Trophoblast cell (in vitro differentiated cells and primary cell): ENCODE results near the gene SLC12A8.

ENCODE experiments used
- DNase-seq, 2 donors: peaks; one replicate each; pipeline ENCODE4 v3.0.0-alpha.2; 2016
- H2AFZ ChIP-seq: 2 replicates; pipeline ENCODE4 v1.6.1; 2013; ENCODE audit warnings: low read length, moderate library complexity, mild to moderate bottlenecking; ENCODE audit not compliant: insufficient read depth, poor library complexity
- H2AK5ac ChIP-seq: 2 replicates; pipeline ENCODE4 v1.6.1; 2013; ENCODE audit warnings: mild to moderate bottlenecking, low read length
- H2BK120ac ChIP-seq: 2 replicates; pipeline ENCODE4 v1.6.1; 2013; ENCODE audit warnings: low read length, mild to moderate bottlenecking, moderate library complexity; ENCODE audit not compliant: insufficient read depth, poor library complexity
- H2BK12ac ChIP-seq: 2 replicates; pipeline ENCODE4 v1.6.1; 2013; ENCODE audit warnings: mild to moderate bottlenecking, low read length, moderate library complexity
- H2BK5ac ChIP-seq: 2 replicates; pipeline ENCODE4 v1.6.1; 2013; ENCODE audit warnings: low read length, low read depth, moderate library complexity, mild to moderate bottlenecking; ENCODE audit not compliant: poor library complexity
- H3K14ac ChIP-seq: 2 replicates; pipeline ENCODE4 v1.6.1; 2013; ENCODE audit warnings: mild to moderate bottlenecking, low read length
- H3K18ac ChIP-seq: 2 replicates; pipeline ENCODE4 v1.6.1; 2013; ENCODE audit warnings: mild to moderate bottlenecking, low read length
- H3K23ac ChIP-seq: 2 replicates; pipeline ENCODE4 v1.6.1; 2013; ENCODE audit warnings: low read length
- H3K27ac ChIP-seq: 2 replicates; pipeline ENCODE4 v1.5.1; 2013; ENCODE audit warnings: low read depth, mild to moderate bottlenecking, inconsistent platforms, low read length, moderate library complexity
- H3K27me3 ChIP-seq: 2 replicates; pipeline ENCODE4 v1.6.1; 2013; ENCODE audit warnings: inconsistent platforms, mild to moderate bottlenecking, low read length, moderate library complexity; ENCODE audit not compliant: insufficient read depth
- H3K36me3 ChIP-seq, 2 experiments: 1 replicate in 1 of 2; 2 replicates in 1 of 2; pipeline ENCODE4 v1.6.1; 2013; ENCODE audit warnings: low read length in 2 of 2, mild to moderate bottlenecking in 2 of 2, moderate library complexity in 1 of 2; ENCODE audit not compliant: insufficient read depth in 2 of 2, control insufficient read depth in 1 of 2
- H3K4ac ChIP-seq: 2 replicates; pipeline ENCODE4 v1.6.1; 2013; ENCODE audit warnings: low read depth, mild to moderate bottlenecking, low read length, moderate library complexity
- H3K4me1 ChIP-seq, 2 experiments: 1 replicate in 1 of 2; 2 replicates in 1 of 2; pipeline ENCODE4 v1.6.1; 2013; ENCODE audit warnings: low read length in 2 of 2, mild to moderate bottlenecking in 2 of 2, moderate library complexity in 1 of 2; ENCODE audit not compliant: insufficient read depth in 2 of 2, control insufficient read depth in 1 of 2
- H3K4me2 ChIP-seq: 2 replicates; pipeline ENCODE4 v1.6.1; 2013; ENCODE audit warnings: inconsistent platforms, mild to moderate bottlenecking, low read length, moderate library complexity
- H3K4me3 ChIP-seq: 2 replicates; pipeline ENCODE4 v1.5.1; 2013; ENCODE audit warnings: mild to moderate bottlenecking, low read depth, low read length, inconsistent platforms
- H3K79me1 ChIP-seq: one replicate; pipeline ENCODE4 v1.6.1; 2013; ENCODE audit warnings: low read length
- H3K79me2 ChIP-seq: 2 replicates; pipeline ENCODE4 v1.6.1; 2013; ENCODE audit warnings: low read length, mild to moderate bottlenecking; ENCODE audit not compliant: control insufficient read depth, insufficient read depth, poor library complexity
- H3K9ac ChIP-seq: 2 replicates; pipeline ENCODE4 v1.6.1; 2013; ENCODE audit warnings: mild to moderate bottlenecking, low read length
- H3K9me3 ChIP-seq: 2 replicates; pipeline ENCODE4 v1.6.1; 2013; ENCODE audit warnings: low read depth, mild to moderate bottlenecking, control low read depth, inconsistent platforms, low read length; ENCODE audit not compliant: insufficient read depth
- H4K12ac ChIP-seq: 2 replicates; pipeline ENCODE4 v1.6.1; 2013; ENCODE audit warnings: low read depth, mild to moderate bottlenecking, low read length, moderate library complexity
- H4K8ac ChIP-seq: 2 replicates; pipeline ENCODE4 v1.6.1; 2013; ENCODE audit warnings: low read depth, mild to moderate bottlenecking, low read length, moderate library complexity
- H4K91ac ChIP-seq: one replicate; pipeline ENCODE4 v1.6.1; 2013; ENCODE audit warnings: low read depth, mild to moderate bottlenecking, low read length, moderate library complexity
- WGBS: extraction: QIAGEN DNeasy Blood & Tissue Kit; methylation state at CpG from one replicate; pipeline ENCODE4 v1.1.7; 2013; ENCODE audit warnings: missing lambda C conversion rate; ENCODE audit not compliant: insufficient read length, insufficient coverage; ENCODE audit errors: extremely low coverage; 5-methylcytosine and 5-hydroxymethylcytosine counted together

SLC12A8 gene

DNA sequence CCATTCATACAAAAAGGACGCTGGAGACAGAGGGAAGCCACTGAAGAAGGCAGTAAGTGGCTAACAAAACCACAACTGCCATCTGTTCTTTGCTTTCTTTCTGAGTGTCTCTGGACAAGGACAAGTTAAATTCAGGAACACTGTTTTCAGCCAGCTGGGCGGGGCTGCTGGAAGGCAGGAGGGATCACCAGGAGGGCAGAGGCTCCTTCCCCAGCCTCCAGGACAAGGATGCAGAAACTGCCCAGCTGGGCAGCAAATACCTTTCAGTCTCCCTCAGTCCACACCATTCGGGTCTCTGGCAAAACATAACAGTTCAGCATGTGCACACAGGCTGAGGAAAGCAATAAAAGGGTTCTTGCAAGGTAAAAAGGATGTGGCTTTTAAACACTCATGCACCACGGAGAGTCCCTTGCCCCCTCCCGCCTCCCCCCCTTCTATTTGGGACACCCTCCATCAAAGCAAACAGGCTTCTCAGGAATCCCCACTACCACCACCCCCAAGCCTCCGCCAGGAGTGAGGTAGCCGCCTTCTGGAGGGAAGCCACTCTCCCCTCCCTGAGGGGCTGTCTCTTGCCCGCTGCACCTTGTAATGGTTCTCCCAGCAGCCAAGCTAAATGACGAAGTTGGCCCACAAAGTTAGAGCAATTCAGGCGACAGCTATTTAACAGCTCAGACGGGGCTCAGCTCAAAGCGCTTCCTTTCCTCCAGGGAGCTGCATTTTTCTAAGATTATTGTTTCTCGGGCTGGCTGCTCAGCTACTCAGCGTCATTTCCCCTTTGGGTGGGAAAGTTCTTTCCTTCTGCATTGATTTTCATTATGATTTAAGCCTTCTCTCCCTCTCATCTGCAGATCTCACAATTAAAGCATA lies 160.6 kb downstream of the SLC12A8 start:
- Histone ChIP-seq H3K79me1 (no peaks in the 10 kb centered on the region), H4K91ac (no peak overlapping the region), H3K4me1 (peaks cover 25 to 26% of the 10 kb centered on the region in 2 experiments), H2BK120ac (no peak overlapping the region), H3K4me3 (no peak overlapping the region), H2BK12ac (no peak overlapping the region), H3K23ac (no peak overlapping the region), H3K4me2 (peak overlapping the region; percentile 29), H4K8ac (no peak overlapping the region), H2AK5ac (no peak overlapping the region), H3K79me2 (peaks cover 6% of the 10 kb centered on the region), H3K18ac (peak overlapping the region; percentile 19), H3K14ac (no peak overlapping the region), H3K27ac (peak overlapping the region; percentile 38), H3K9ac (no peak overlapping the region), H3K9me3 (no peaks in the 10 kb centered on the region), H4K12ac (no peak overlapping the region), H3K36me3 (peaks cover 3 to 10% of the 10 kb centered on the region in 2 experiments), H2BK5ac (no peak overlapping the region), H3K27me3 (no peaks in the 10 kb centered on the region), H3K4ac (peak overlapping the region; percentile 18), H2AFZ (no peak overlapping the region)
- WGBS, result no CpG with 5 or more reads among the region's 14 CpGs
- peak; percentile 44 to 61 for DNase-seq

DNA sequence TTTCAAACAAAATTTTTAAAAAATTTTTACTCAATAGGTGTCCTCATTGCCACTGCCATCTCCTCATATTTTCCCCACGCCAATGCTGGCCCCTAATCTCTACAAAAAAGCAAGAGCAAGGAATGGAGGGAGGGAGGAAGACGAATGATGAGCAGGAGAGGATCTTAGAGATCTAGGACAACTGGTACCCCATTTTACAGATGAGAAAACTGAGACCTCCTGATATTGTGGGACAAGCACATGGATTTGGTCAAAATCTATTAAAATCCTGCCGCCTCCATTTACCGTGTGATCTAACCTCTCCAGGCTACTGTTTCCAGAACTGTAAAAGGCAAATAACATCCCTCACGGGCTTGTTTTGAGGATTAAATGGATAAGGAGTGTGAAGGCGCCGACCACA lies 161.3 kb downstream of the SLC12A8 start:
- DNase-seq, result no peak
- no peak overlapping the region for H2AK5ac ChIP-seq
- H4K91ac ChIP-seq, result no peak overlapping the region
- no CpG with 5 or more reads among the region's 7 CpGs for WGBS
- H3K23ac ChIP-seq, result no peak overlapping the region
- no peak overlapping the region for H4K8ac ChIP-seq
- no peak overlapping the region for H3K14ac ChIP-seq
- H3K4me3 ChIP-seq, result no peak overlapping the region
- H4K12ac ChIP-seq, result no peak overlapping the region
- no peak overlapping the region for H2BK120ac ChIP-seq
- H3K4me2 ChIP-seq, result no peak overlapping the region
- H3K4ac ChIP-seq, result peak overlapping the region; percentile 18
- peaks cover 3 to 11% of the 10 kb centered on the region in 2 experiments for H3K36me3 ChIP-seq
- H3K18ac ChIP-seq, result peak overlapping the region; percentile 19
- no peaks in the 10 kb centered on the region for H3K79me1 ChIP-seq
- H2AFZ ChIP-seq, result no peak overlapping the region
- no peaks in the 10 kb centered on the region for H3K27me3 ChIP-seq
- peaks cover 6% of the 10 kb centered on the region for H3K79me2 ChIP-seq
- no peak overlapping the region for H2BK5ac ChIP-seq
- no peaks in the 10 kb centered on the region for H3K9me3 ChIP-seq
- no peak overlapping the region for H2BK12ac ChIP-seq
- H3K9ac ChIP-seq, result no peak overlapping the region
- H3K4me1 ChIP-seq, result peaks cover 25 to 27% of the 10 kb centered on the region in 2 experiments
- H3K27ac ChIP-seq, result no peak overlapping the region

DNA sequence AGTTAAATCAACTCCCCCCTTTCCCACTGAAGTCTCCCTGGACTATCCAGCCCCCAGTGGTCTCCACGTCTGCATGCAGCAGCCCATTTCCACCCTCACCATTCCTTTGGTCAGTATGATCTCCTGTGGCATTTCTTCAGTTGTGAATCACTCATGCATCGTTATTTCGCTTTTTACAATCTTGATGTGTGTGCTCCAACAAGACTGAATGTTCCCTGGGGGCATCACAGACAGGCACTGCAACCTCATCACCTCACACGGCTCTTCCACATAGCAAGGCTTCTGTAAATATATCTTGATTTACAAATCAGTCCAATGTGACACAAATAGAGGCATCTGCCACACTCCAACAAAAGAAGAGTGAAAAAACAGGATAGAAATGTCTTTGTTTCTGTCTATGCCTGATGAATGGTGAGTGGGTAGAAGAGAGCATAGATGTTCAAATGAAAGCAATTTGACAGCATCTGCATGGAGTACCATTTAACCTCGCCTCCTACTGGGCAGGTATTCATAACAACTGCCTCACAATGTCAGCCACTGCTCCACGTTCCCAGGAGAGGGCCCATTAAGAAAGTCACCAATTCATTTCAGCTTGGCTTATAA lies 162.0 kb downstream of the SLC12A8 start:
- Histone ChIP-seq H3K79me2 (peaks cover 6% of the 10 kb centered on the region), H2BK12ac (no peak overlapping the region), H2BK120ac (no peak overlapping the region), H3K27ac (no peak overlapping the region), H3K4me1 (peaks cover 26 to 27% of the 10 kb centered on the region in 2 experiments), H4K12ac (no peak overlapping the region), H3K9ac (no peak overlapping the region), H2AFZ (no peak overlapping the region), H3K27me3 (no peaks in the 10 kb centered on the region), H3K18ac (no peak overlapping the region), H3K79me1 (no peaks in the 10 kb centered on the region), H3K9me3 (no peaks in the 10 kb centered on the region), H3K23ac (no peak overlapping the region), H3K4ac (no peak overlapping the region), H3K14ac (no peak overlapping the region), H3K36me3 (peaks cover 3 to 11% of the 10 kb centered on the region in 2 experiments), H3K4me3 (no peak overlapping the region), H2AK5ac (no peak overlapping the region), H4K91ac (no peak overlapping the region), H3K4me2 (no peak overlapping the region), H2BK5ac (no peak overlapping the region), H4K8ac (no peak overlapping the region)
- peak in 1 of 2 donors; percentile 67 for DNase-seq
- WGBS, result no CpG with 5 or more reads among the region's 6 CpGs

DNA sequence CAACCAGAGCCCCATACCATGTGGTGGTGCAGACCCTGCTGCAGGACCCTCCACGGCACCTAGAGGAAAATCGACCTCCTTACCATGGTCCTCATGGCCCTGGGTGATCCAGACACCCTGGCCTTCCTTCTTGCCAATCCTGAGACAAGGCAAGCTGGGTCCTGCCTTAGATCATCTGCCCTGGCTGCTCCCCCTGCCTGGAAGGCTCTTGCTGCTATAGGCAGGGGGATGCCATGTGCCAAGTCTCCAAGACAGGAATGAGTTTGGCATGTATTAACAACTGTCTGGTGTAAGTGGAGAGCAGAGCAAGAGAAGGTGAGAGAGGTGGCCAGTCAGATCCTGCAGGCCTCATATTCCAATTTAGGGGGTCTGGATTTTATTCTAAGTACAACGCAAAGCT lies 164.3 kb downstream of the SLC12A8 start:
- Histone ChIP-seq H3K9ac (no peak overlapping the region), H3K27ac (no peak overlapping the region), H2BK5ac (no peak overlapping the region), H3K9me3 (no peaks in the 10 kb centered on the region), H3K14ac (no peak overlapping the region), H3K4me2 (no peak overlapping the region), H2AK5ac (no peak overlapping the region), H3K4me1 (peaks cover 30 to 32% of the 10 kb centered on the region in 2 experiments), H2AFZ (peak overlapping the region; percentile 31), H3K4me3 (no peak overlapping the region), H3K23ac (no peak overlapping the region), H2BK12ac (no peak overlapping the region), H4K12ac (no peak overlapping the region), H2BK120ac (no peak overlapping the region), H3K79me2 (no peaks in the 10 kb centered on the region), H3K79me1 (peaks cover 6% of the 10 kb centered on the region), H3K27me3 (no peaks in the 10 kb centered on the region), H3K4ac (no peak overlapping the region), H3K18ac (no peak overlapping the region), H3K36me3 (peaks cover 3 to 11% of the 10 kb centered on the region in 2 experiments), H4K91ac (no peak overlapping the region), H4K8ac (no peak overlapping the region)
- no CpG with 5 or more reads among the region's 3 CpGs for WGBS
- DNase-seq, result no peak
